GM10266 (cell line): ENCODE measurements around the gene WDR35.

Source experiments
- DNase-seq: peaks from one replicate; pipeline ENCODE4 v3.0.0; 2012; ENCODE audit errors: extremely low spot score
- CTCF ChIP-seq: IDR thresholded peaks from 2 replicates; pipeline ENCODE4 v1.5.1; 2012; ENCODE audit warnings: mild to moderate bottlenecking, low read depth; ENCODE audit not compliant: control insufficient read depth, insufficient read depth; ENCODE audit errors: missing control alignments

Gene WDR35

GRCh38 chr2:19963386-19963785, 26.5 kb downstream of the WDR35 start:
- no peak for TF ChIP-seq CTCF

GRCh38 chr2:19955544-19956422, 34.1 kb downstream of the WDR35 start:
- TF ChIP-seq CTCF: peak; percentile 84
- DNase-seq: peak; percentile 62

More at GRCh38 chr2:19963386-19963785, 26.5 kb downstream of the WDR35 start:
- DNase-seq: no peak

GRCh38 chr2:19949071-19949470, 40.8 kb downstream of the WDR35 start:
- no peak for DNase-seq
- TF ChIP-seq CTCF: no peak

DNA sequence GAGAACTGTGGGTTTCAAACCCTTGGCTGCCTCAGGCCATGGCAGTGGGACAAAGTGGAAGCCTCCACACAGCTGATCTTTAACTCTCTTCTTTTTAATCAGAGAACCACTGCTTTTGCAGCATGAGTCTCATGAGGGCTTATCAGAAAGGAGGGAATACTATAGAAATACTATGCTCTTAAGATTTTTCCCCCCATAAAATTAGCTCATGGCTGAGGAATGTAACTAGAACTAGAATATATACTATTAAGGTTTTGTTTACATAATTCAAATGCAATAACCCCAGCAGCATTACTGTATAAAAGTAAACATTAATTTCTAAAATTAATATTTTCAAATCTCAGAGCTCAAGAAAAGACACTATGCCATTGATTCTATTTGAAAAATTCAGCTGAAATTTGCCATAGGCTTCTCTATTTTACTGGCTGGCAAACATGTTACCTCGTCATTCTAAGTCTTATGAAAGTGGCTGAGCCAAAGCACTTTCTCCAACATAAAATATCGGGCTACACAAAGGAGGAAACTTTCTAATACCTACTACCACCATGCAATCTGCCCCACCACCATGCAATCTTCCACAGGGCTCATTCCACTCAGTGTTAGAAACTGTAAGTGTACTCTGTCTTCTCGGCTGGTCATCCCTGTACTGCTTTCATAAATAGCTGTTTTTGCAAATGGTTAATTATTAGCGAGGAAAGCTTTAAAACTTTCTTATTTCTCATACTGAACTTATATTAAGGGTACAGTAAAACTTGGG, 42.5 kb downstream of the WDR35 start:
- no peak for DNase-seq
- TF ChIP-seq CTCF: no peak

DNA sequence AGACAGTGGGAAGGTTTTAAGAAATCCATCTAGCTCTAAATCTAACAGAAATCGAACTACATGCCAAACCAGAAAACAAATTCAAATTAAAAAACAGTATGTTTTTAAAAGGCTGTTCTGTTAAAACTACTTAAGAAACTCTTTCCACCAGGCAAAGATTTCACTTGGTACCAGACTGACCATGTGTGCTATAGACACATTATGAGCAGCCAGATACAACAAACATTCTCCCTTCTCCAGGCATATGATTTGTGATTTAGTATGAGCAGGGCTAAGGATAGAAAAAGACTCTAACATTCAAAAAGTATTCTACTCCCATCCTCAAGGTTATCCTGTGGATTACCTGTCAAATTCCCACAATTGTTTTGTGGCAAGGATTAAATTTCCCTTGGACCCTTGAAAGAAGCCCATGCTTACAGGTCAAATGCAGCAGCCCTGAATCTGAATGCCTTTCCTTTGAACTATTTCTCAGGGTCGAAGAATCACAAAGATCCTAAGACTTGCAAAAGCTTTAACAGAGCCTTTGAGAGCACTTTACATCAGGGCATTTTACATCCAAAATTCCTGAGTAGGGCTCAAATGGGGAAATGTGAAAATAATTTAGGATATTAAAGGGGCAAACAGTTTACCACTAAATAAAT, 45.6 kb downstream of the WDR35 start:
- DNase-seq: no peak
- TF ChIP-seq CTCF: no peak

- TF ChIP-seq CTCF: no peak
- DNase-seq: no peak
These were observed 46.7 kb downstream of the WDR35 start for GRCh38 chr2:19943189-19943588.
